ENCODE measurements around the gene EFNA2. TPM values are rescaled to one million over a fixed set of nuclear protein-coding genes. Genes with fewer than 3 reads are reported as not detected.

The EFNA2 gene
- total RNA-seq, 1 experiment from 2014 or later, result 11.4 TPM

DNA sequence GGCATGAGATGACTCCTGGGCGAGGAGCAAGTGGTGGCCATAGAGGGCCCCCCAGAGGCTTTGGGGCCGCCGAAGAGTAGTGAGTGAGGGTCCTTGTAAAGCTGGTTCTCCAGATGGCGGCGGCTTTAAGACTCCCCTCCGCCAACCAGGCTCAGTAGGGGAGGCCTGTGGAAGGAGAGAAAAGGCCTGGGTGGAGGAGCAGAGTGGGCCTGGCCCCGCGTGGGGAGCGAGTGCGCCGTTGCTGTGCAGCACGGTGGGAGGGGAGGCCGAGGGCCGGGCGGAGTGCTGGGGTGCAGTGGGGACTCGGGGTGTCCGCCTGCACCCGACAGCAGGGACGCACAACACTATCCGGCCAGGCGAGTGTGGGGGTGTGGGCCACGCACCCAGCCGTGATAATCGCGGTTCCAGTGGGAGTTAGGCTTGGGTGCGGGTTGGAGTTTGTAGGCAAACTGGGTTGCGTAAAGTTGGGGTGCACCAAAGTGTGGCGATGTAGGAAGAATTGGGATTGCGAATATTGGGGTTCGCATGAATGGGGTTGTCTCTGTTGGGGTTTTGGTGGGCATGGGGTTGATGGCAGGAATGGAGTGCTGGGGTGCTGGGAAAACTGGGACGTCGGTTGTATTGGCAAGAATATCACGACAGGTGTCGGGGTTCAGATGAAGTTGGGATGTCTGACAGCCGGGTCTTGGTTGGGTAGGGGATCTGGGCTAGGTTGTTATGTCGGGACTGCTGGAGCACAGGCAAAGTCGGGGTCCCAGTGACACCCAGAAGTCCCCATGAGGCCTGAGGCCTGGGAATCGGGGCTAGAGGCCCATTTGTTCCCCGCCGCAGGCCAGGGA is 17.2 kb upstream of the EFNA2 start:
- DNase-seq (ENCODE audit: low spot score) (no peak), ATAC-seq (no peak)
- Mint-ChIP-seq H3K27ac (peak overlapping the region; percentile 84), H3K36me3 (peaks cover 34% of the 10 kb centered on the region), H3K4me1 (peaks cover 54% of the 10 kb centered on the region), H3K9me3 (no peaks in the 10 kb centered on the region), H3K27me3 (ENCODE audit: low read depth) (peaks cover 7% of the 10 kb centered on the region), H3K4me3 (peak overlapping the region; percentile 76)
- TF ChIP-seq ZNF232 (CRISPR knock-in tag; IDR thresholded peaks at IDR 0.05), result 0 out of 2 replicates have a peak, but pooled peaks have one; percentile 22
- TF ChIP-seq NFATC4 (CRISPR knock-in tag; IDR thresholded peaks at IDR 0.05), result no peak
- TF ChIP-seq, protein P1, sequence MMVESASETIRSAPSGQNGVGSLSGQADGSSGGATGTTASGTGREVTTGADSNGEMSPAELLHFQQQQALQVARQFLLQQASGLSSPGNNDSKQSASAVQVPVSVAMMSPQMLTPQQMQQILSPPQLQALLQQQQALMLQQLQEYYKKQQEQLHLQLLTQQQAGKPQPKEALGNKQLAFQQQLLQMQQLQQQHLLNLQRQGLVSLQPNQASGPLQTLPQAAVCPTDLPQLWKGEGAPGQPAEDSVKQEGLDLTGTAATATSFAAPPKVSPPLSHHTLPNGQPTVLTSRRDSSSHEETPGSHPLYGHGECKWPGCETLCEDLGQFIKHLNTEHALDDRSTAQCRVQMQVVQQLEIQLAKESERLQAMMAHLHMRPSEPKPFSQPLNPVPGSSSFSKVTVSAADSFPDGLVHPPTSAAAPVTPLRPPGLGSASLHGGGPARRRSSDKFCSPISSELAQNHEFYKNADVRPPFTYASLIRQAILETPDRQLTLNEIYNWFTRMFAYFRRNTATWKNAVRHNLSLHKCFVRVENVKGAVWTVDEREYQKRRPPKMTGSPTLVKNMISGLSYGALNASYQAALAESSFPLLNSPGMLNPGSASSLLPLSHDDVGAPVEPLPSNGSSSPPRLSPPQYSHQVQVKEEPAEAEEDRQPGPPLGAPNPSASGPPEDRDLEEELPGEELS (CRISPR knock-in tag; IDR thresholded peaks at IDR 0.05), result 0 out of 2 replicates have a peak, but pooled peaks have one; percentile 61
- TF ChIP-seq JUN (CRISPR knock-in tag; IDR thresholded peaks at IDR 0.05), result no peak
- ChIA-PET CTCF (interaction anchor here (0.8 to 15.6 kb wide), 12 partner anchors 9 to 204 kb away, joined by 3 to 648 read pairs (median 3); partner anchors contain the start of genes ATP5F1D and MIDN), POLR2A (interaction anchor here (0.5 to 2.8 kb wide), 18 partner anchors 9 to 240 kb away, joined by 3 to 37 read pairs (median 6); partner anchors contain the start of gene ATP5F1D)

DNA sequence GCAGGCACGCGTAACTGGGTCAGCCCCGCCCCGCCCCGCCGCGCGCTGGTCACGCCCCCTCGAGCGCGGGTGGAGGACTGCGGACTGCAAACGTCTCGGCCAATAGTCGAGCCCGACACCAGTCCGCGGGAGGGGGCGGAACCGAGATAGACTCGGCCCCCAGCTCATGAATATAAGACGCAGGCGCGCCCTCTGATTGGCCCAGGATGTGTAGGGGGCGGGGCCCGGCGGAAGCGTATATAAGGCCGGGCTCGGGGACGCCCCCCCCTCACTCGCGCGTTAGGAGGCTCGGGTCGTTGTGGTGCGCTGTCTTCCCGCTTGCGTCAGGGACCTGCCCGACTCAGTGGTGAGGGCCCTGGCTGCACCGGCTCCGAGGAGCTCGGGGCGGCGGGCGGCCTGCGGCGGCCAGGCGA is 16.6 kb upstream of the EFNA2 start, which contains the start of gene CIRBP:
TSS of gene CIRBP (plus strand) at position 268 of the 413 bp plus-strand sequence. CDS start 1,602 bp downstream, outside the sequence.
- DNase-seq (ENCODE audit: low spot score) (peak; percentile 100), ATAC-seq (peak; percentile 74)
- Mint-ChIP-seq H3K4me3 (peak within 1 kb of the TSS; percentile 79), H3K27ac (peak within 1 kb of the TSS; percentile 97), H3K4me1 (peaks cover 60% of the 10 kb centered on the region), H3K36me3 (peaks cover 41% of the 10 kb centered on the region), H3K27me3 (ENCODE audit: low read depth) (peaks cover 7% of the 10 kb centered on the region), H3K9me3 (no peaks in the 10 kb centered on the region)
- ChIA-PET CTCF (interaction anchor here (0.8 to 15.6 kb wide), 13 partner anchors 10 to 204 kb away, joined by 3 to 648 read pairs (median 3); partner anchors contain the start of genes ATP5F1D and MIDN), POLR2A (interaction anchor here (0.5 to 2.8 kb wide), 24 partner anchors 9 to 298 kb away, joined by 3 to 37 read pairs (median 4); partner anchors contain the start of gene ATP5F1D)
- peak; percentile 66; the same call in 1 of the 2 replicates for TF ChIP-seq JUN (CRISPR knock-in tag; IDR thresholded peaks at IDR 0.05)
- 0 out of 2 replicates have a peak, but pooled peaks have one; percentile 20 for TF ChIP-seq PRRX2 (CRISPR knock-in tag; IDR thresholded peaks at IDR 0.05)
- TF ChIP-seq TCF7 (CRISPR knock-in tag; IDR thresholded peaks at IDR 0.05; ENCODE audit: low read depth), result no peak
- peak; percentile 49; the same call in 1 of the 2 replicates for TF ChIP-seq NFYB (CRISPR knock-in tag; conservative IDR thresholded peaks at IDR 0.05; ENCODE audit: low read depth)
- no peak for TF ChIP-seq RELA (CRISPR knock-in tag; IDR thresholded peaks at IDR 0.05; ENCODE audit: borderline replicate concordance)
- TF ChIP-seq CREM (CRISPR knock-in tag; IDR thresholded peaks at IDR 0.05), result peak; percentile 76; the same call in 1 of the 2 replicates
- peak; percentile 16; the same call in 1 of the 2 replicates for TF ChIP-seq FOXP1 (CRISPR knock-in tag; IDR thresholded peaks at IDR 0.05; ENCODE audit: borderline replicate concordance)
- TF ChIP-seq, protein P2, sequence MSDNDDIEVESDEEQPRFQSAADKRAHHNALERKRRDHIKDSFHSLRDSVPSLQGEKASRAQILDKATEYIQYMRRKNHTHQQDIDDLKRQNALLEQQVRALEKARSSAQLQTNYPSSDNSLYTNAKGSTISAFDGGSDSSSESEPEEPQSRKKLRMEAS (CRISPR knock-in tag; IDR thresholded peaks at IDR 0.05), result 0 out of 2 replicates have a peak, but pooled peaks have one; percentile 0
- peak; percentile 12; the same call in 1 of the 2 replicates for TF ChIP-seq SMAD4 (CRISPR knock-in tag; IDR thresholded peaks at IDR 0.05)
- peak; percentile 46; the same call in 1 of the 2 replicates for TF ChIP-seq TEAD4 (CRISPR knock-in tag; IDR thresholded peaks at IDR 0.05)
- TF ChIP-seq, protein P3, sequence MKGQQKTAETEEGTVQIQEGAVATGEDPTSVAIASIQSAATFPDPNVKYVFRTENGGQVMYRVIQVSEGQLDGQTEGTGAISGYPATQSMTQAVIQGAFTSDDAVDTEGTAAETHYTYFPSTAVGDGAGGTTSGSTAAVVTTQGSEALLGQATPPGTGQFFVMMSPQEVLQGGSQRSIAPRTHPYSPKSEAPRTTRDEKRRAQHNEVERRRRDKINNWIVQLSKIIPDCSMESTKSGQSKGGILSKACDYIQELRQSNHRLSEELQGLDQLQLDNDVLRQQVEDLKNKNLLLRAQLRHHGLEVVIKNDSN (CRISPR knock-in tag; IDR thresholded peaks at IDR 0.05), result peak; percentile 4; the same call in 1 of the 2 replicates
- TF ChIP-seq, protein P4, sequence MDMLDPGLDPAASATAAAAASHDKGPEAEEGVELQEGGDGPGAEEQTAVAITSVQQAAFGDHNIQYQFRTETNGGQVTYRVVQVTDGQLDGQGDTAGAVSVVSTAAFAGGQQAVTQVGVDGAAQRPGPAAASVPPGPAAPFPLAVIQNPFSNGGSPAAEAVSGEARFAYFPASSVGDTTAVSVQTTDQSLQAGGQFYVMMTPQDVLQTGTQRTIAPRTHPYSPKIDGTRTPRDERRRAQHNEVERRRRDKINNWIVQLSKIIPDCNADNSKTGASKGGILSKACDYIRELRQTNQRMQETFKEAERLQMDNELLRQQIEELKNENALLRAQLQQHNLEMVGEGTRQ (CRISPR knock-in tag; IDR thresholded peaks at IDR 0.05), result 0 out of 2 replicates have a peak, but pooled peaks have one; percentile 29
- TF ChIP-seq ELF4 (CRISPR knock-in tag; IDR thresholded peaks at IDR 0.05; ENCODE audit: low read depth), result no peak
- TF ChIP-seq SP1 (CRISPR knock-in tag; conservative IDR thresholded peaks at IDR 0.05), result peak; percentile 86
- TF ChIP-seq, protein P5, sequence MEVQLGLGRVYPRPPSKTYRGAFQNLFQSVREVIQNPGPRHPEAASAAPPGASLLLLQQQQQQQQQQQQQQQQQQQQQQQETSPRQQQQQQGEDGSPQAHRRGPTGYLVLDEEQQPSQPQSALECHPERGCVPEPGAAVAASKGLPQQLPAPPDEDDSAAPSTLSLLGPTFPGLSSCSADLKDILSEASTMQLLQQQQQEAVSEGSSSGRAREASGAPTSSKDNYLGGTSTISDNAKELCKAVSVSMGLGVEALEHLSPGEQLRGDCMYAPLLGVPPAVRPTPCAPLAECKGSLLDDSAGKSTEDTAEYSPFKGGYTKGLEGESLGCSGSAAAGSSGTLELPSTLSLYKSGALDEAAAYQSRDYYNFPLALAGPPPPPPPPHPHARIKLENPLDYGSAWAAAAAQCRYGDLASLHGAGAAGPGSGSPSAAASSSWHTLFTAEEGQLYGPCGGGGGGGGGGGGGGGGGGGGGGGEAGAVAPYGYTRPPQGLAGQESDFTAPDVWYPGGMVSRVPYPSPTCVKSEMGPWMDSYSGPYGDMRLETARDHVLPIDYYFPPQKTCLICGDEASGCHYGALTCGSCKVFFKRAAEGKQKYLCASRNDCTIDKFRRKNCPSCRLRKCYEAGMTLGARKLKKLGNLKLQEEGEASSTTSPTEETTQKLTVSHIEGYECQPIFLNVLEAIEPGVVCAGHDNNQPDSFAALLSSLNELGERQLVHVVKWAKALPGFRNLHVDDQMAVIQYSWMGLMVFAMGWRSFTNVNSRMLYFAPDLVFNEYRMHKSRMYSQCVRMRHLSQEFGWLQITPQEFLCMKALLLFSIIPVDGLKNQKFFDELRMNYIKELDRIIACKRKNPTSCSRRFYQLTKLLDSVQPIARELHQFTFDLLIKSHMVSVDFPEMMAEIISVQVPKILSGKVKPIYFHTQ (CRISPR knock-in tag; IDR thresholded peaks at IDR 0.05), result no peak
- TF ChIP-seq GABPB1 (CRISPR knock-in tag; IDR thresholded peaks at IDR 0.05), result peak; percentile 18; the same call in 1 of the 2 replicates
- TF ChIP-seq ZNF219 (CRISPR knock-in tag; IDR thresholded peaks at IDR 0.05; ENCODE audit: borderline replicate concordance), result peak; percentile 76; the same call in 1 of the 2 replicates
- 0 out of 2 replicates have a peak, but pooled peaks have one; percentile 53 for TF ChIP-seq CREB1 (CRISPR knock-in tag; IDR thresholded peaks at IDR 0.05)

Data from WTC11 (cell line).